IMR-90 (cell line): ENCODE measurements around the gene TSC22D3. TPM values are rescaled to one million over a fixed set of nuclear protein-coding genes. Genes with fewer than 3 reads are reported as not detected.

Experiments used
- polyA plus RNA-seq, 3 experiments: library from polyadenylated mRNA; depleted of rRNA; stranded (reverse); fragments of >200 nt; gene quantifications; 2 replicates each; pipeline ENCODE4 v1.2.3, GENCODE V29; 2012; ENCODE audit warnings: low replicate concordance in 1 of 3
- total RNA-seq: library from RNA; depleted of rRNA; stranded (reverse); fragments of >200 nt; gene quantifications from 2 replicates; pipeline ENCODE4 v1.2.3, GENCODE V29; 2012; rRNA removed

Gene TSC22D3
- total and polyA plus RNA-seq, 2 of the 4 experiments (the other 2 are of a cell fraction), result 9.9 to 14.0 TPM

Other genes with a start within 250 kb of the TSC22D3 start
- 137 and 162 TPM in 2 replicates for gene PRPS1, start 147.3 kb downstream of the TSC22D3 start, total RNA-seq
- gene PRPS1, start 147.3 kb downstream of the TSC22D3 start, polyA plus RNA-seq (2012; rRNA removed), result 113 and 118 TPM in 2 replicates
- gene NCBP2L, start 1.9 kb upstream of the TSC22D3 start, total RNA-seq, result not detected in 2 replicates
- not detected in 2 replicates for gene NCBP2L, start 1.9 kb upstream of the TSC22D3 start, polyA plus RNA-seq (2012; rRNA removed)
- 3.3 and 4.7 TPM in 2 replicates for gene MID2, start 50.1 kb upstream of the TSC22D3 start, total RNA-seq
- gene MID2, start 50.1 kb upstream of the TSC22D3 start, polyA plus RNA-seq (2012; rRNA removed), result 0.90 and 1.1 TPM in 2 replicates
- gene TEX13B, start 206.6 kb upstream of the TSC22D3 start, total RNA-seq, result not detected in 2 replicates
- gene TEX13B, start 206.6 kb upstream of the TSC22D3 start, polyA plus RNA-seq (2012; rRNA removed), result not detected in 2 replicates